ENCODE data around the gene ELAC2. TPM values are rescaled to one million over a fixed set of nuclear protein-coding genes. Genes with fewer than 3 reads are reported as not detected.

ELAC2 gene
- total and polyA plus RNA-seq, 7 donors: 30.8 to 64.1 (median 51.6) TPM

DNA sequence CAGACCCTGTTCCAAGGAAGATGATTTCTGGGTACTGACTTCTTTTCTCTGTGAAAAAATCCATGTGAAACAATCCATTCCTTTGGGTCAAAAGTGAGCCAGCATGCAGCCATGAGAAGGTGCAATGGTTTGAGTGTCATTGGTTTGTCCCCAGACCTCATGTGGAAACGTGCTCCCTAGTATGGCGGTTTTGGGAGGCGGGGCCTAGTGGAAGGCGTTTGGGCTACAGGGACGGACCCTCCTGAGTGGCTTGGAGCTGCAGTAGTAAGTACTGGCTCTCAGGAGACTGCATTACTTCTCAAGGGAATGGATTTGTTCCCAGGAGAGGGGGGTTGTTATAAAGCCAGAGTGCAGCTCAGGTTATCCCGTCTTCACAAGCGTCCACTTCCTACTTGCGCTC is 19.4 kb downstream of the ELAC2 start:
- ATAC-seq: no peak
- 84 to 91% (median 86%) methylated on average over 8 of the region's 8 CpGs for WGBS, 3 donors
- Histone ChIP-seq H3K36me3 (ENCODE audit: insufficient read depth in 1 of 2, low read depth in 1 of 2) (peaks cover 12 to 100% of the 10 kb centered on the region in 2 donors), H3K9me3 (no peaks in the 10 kb centered on the region), H3K4me3 (no peak overlapping the region), H3K27ac (no peak overlapping the region), H3K27me3 (ENCODE audit: insufficient read depth in 3 of 3, low read length in 2 of 3) (no peaks in the 10 kb centered on the region), H3K4me1 (no peaks in the 10 kb centered on the region)
- DNase-seq: no peak
- intact Hi-C loops (cut with DNase I): no loop called here
- TF ChIP-seq, protein P1, sequence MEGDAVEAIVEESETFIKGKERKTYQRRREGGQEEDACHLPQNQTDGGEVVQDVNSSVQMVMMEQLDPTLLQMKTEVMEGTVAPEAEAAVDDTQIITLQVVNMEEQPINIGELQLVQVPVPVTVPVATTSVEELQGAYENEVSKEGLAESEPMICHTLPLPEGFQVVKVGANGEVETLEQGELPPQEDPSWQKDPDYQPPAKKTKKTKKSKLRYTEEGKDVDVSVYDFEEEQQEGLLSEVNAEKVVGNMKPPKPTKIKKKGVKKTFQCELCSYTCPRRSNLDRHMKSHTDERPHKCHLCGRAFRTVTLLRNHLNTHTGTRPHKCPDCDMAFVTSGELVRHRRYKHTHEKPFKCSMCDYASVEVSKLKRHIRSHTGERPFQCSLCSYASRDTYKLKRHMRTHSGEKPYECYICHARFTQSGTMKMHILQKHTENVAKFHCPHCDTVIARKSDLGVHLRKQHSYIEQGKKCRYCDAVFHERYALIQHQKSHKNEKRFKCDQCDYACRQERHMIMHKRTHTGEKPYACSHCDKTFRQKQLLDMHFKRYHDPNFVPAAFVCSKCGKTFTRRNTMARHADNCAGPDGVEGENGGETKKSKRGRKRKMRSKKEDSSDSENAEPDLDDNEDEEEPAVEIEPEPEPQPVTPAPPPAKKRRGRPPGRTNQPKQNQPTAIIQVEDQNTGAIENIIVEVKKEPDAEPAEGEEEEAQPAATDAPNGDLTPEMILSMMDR (IDR thresholded peaks at IDR 0.05): no peak

DNA sequence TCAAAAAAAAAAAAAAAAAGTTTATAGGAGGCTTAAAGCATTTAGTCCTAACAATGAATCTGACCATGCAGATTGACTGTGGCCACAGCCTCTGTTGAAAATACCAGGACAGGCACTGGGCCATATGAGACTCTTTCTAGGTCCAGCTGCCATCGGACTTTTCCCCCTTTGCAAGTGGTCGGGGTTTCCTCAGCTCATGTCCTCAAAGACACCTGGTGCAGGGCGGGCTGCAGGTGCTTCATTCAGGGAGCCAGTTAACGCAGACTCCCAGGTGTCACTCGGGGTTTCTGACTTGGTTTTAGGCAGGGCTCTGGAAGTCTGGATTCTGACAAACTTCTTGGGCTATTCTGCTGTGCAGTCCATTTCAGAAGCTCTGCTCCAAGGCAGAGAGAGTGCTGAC is 20.9 kb downstream of the ELAC2 start:
- Histone ChIP-seq H3K4me3 (no peak overlapping the region), H3K27ac (no peak overlapping the region), H3K9me3 (no peaks in the 10 kb centered on the region), H3K36me3 (ENCODE audit: insufficient read depth in 1 of 2, low read depth in 1 of 2) (peaks cover 21 to 100% of the 10 kb centered on the region in 2 donors), H3K4me1 (no peaks in the 10 kb centered on the region), H3K27me3 (ENCODE audit: insufficient read depth in 3 of 3, low read length in 2 of 3) (no peaks in the 10 kb centered on the region)
- intact Hi-C loops (cut with DNase I): no loop called here
- TF ChIP-seq, protein P1 (IDR thresholded peaks at IDR 0.05): no peak
- 75 to 89% (median 85%) methylated on average over 5 of the region's 5 CpGs for WGBS, 3 donors
- DNase-seq: no peak
- no peak for ATAC-seq

DNA sequence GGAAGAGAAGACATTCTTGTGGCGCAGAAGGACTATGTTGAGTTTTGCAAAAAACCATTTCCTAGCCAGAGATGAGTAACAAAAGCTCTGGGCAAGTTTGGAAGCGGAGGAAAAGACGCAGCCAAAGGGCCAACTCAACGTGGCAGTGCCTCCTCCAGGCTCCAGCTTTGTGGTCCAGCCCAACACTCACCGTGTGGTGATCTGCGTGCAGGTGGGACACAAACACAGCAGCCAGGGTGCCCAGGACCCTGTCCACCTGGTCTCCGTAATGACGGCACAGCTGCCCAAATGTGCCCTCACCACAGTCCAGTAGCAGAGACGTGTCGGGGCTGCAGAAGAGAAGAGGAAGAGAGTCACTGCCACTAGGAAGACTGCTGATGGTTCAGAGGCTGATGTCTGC is 21.5 kb downstream of the ELAC2 start:
- Histone ChIP-seq H3K4me1 (no peaks in the 10 kb centered on the region), H3K27me3 (ENCODE audit: insufficient read depth in 3 of 3, low read length in 2 of 3) (no peaks in the 10 kb centered on the region), H3K27ac (no peak overlapping the region), H3K4me3 (no peak overlapping the region), H3K9me3 (no peaks in the 10 kb centered on the region), H3K36me3 (ENCODE audit: insufficient read depth in 1 of 2, low read depth in 1 of 2) (peaks cover 22 to 100% of the 10 kb centered on the region in 2 donors)
- DNase-seq (no peak), ATAC-seq (no peak)
- TF ChIP-seq, protein P1 (IDR thresholded peaks at IDR 0.05): no peak
- WGBS, 3 donors: 91 to 92% (median 92%) methylated on average over 10 of the region's 10 CpGs
- intact Hi-C loops (cut with DNase I): no loop called here

DNA sequence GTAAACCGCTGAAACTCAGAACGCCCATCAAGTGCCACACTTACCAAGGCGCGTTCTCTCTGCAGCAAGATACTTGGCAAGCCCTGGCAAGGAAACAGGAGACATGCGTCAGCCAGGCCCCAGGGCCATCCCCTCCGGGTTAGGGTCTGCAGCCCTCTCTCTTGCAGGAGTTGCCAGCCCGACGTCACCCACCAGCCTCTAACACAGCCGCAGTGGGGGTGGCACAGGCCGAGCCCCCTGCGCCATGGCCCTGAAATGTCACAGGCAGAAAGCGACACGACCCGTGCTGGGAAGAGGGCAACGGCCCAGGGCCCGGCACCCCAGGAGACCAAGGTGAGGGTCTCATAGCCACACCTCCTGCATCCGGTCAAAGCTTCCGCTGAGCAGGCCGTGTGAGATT is 21.9 kb downstream of the ELAC2 start:
- intact Hi-C loops (cut with DNase I): no loop called here
- WGBS, 3 donors: 93 to 95% (median 95%) methylated on average over 19 of the region's 19 CpGs
- TF ChIP-seq, protein P1 (IDR thresholded peaks at IDR 0.05): no peak
- Histone ChIP-seq H3K4me3 (no peak overlapping the region), H3K27me3 (ENCODE audit: insufficient read depth in 3 of 3, low read length in 2 of 3) (no peaks in the 10 kb centered on the region), H3K36me3 (ENCODE audit: insufficient read depth in 1 of 2, low read depth in 1 of 2) (peaks cover 22 to 100% of the 10 kb centered on the region in 2 donors), H3K9me3 (no peaks in the 10 kb centered on the region), H3K4me1 (no peaks in the 10 kb centered on the region), H3K27ac (no peak overlapping the region)
- ATAC-seq (no peak), DNase-seq (no peak)

All from psoas muscle (tissue), 8 donors.